Right renal cortex interstitium (tissue), 3 donors: ENCODE results near the gene UBA52. TPM values are rescaled to one million over a fixed set of nuclear protein-coding genes. Genes with fewer than 3 reads are reported as not detected.

Experiments
- DNase-seq, 3 donors: peaks; one replicate each; pipeline ENCODE4 v3.0.0-alpha.2; 2013; ENCODE audit warnings: low read depth in 3 of 3, low spot score in 2 of 3
- polyA plus RNA-seq, 3 donors: library from polyadenylated mRNA; unstranded; fragments of 120-200 nt; gene quantifications; one replicate each; pipeline ENCODE4 v1.2.1, GENCODE V29; 2013; ENCODE audit not compliant: insufficient read length in 3 of 3

The UBA52 gene
- polyA plus RNA-seq, 3 donors = 768 to 922 (median 860) TPM

DNA sequence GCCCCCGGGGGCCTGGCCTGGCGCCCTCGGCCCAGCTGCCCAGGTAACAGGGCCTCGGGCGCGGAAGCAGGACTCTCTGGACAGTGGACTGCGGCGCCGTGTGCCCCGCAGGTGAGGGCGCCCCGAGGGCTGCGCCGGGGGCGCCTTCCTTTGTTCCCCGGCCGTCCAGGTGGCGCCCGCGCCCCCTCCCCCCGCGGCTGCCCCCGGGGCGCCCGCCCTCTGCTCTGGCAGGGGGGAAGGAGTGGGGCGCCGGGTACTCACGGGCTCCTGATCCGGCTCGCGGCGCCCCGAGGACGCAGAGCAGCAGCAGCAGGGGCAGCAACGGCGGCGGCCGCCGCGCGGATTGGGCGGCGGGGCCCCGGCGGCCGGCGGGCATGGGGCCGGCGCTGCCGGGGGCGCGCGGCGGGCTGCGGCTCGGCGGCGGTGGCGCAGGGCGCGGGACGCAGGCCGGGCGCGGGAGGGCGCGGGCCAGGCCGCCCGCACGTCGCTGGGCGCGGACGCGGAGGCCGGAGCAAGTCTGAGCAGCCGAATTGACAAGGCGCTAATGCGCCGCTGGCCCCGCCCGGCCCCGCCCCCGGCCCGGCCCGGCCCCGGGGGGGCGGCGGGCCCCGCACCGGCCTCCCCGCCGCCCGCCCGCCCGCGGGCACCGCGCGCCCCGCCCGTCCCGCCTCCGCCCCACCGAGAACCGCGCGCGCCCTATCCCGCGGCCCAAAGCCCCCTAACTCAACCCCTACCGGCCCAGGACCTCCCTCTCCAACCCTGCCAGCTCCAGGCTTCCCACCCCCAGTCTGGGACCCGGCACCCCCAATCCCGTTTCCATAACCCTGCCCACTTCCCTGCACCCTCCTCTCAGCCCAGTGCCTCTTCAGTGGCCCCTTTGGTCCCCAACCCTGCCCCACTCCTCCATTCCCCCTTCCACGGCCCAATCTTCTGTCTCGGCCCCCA lies 34.9 kb downstream of the UBA52 start, which contains the start of gene CRLF1:
CRLF1 (minus strand) TSS at position 519 of the 945 bp plus-strand sequence; CDS start at position 376, 143 bp downstream.
- DNase-seq = no peak

DNA sequence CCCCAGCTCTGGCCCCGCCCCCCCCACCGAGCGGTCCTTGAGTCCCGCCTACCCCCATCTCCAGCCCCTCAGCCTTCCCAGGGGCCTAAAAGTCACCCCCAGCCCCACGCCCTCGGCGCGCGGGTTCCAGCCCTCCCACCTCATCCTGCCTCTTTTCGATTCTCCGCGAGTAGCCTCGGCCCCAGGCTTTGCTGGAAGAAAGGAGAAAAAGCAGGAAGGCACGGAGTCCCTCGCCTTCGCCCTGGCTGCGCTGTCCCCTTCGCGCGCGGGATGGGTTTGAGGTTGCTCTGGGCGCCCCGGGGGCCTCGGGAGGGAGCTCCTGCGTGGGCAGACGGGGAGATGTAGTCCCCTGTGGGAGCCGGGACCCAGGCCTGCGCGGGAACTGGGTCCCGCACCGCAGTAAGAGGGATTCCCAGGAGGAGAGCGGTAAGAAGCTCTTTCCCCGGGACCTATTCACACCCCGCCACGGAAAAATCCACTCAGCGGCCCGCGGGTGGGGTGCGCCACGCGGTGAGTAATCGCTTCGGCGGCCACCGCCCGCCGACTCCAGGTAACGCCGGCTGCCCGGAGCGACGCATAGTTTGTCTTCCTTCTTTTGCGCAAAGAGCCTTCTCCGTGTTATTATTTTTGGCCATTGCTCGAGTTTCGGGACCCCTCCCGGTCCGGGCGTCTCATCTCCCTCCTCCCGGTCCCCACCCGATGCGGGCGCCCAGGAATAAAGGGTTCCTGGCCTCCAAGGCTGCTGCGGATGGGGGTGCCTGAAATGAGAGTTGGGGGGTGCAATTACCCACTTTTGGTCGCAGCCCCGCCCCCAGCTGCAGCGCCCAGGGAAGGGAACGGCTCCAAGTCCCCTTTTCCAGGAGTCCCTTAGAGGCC lies 35.8 kb downstream of the UBA52 start:
- no peak for DNase-seq

DNA sequence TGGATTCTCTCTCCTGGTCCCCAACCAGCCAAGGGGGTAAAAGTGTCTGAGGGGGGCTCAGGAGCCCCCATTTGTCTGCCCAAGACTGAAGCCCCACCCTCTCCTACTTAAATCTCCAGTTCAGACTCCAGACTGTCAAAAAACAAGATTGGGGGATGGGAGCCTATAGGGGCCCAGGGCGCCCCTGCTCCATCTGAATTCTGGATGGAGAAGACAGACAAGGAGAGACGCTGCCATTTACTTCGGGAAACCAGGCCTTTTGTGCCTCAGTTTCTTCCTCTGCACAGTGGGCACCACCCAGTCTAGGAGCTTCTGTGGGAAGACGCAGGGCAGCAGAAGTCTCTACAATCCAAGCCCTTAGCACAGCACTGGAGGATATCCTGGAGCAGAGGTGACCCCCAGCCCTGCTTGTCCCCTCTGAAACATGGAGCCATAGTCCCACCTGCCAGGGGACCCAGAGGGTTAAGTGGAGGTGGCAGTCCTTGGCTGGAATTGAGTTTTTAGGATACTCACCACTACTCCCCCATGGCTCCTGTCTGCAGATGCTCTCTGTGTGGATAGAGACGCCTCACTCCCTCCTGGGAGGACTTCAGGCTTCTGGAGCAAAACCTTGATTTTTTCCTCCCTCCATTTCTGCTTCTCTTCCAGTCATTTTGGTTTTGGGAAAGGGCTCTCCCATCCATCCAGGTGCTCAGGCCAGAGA lies 36.6 kb downstream of the UBA52 start:
- no peak for DNase-seq

DNA sequence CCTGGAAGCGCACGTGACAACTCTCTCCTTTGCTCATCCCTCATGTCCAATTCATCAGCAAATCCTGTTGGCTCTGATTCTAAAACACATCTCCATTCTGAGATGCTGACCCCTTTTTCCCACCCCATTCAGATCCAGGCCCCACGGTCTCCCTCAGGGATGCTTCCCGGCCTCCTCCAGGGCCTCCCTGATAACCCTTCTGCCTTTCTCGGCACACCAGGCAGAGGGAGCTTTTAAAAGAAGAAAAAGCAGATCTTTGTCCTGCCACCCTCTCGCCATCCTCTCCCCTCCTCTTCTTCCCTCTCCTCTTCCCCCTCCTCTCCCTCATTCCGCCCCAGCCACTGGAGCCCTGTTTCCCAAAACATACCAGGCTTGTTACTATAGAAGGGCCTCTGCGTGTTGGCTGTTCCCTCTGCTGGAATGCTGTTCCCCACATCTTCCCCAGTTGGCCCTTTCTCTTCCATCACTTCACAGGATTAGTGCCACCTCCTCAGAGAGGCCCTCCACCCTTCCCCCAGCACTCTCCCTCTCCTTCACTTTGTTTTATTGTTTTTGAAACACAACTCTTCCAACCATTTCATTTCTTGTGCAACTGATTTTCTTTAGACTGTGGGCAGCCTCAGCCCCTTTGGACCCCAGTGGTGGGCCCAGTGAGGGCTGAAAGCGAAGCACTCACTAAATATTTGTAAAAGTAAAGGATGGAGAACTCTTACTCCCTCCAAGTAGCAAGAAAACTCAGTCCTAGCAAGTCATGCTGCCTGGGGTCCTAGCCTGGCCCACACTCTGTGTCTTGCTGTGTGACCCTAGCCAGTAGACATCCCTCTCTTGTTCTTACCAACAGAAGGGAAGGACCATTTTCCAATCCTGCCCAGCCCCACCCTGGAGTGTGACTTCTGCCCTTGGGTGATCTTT lies 37.4 kb downstream of the UBA52 start:
- DNase-seq = no peak

DNA sequence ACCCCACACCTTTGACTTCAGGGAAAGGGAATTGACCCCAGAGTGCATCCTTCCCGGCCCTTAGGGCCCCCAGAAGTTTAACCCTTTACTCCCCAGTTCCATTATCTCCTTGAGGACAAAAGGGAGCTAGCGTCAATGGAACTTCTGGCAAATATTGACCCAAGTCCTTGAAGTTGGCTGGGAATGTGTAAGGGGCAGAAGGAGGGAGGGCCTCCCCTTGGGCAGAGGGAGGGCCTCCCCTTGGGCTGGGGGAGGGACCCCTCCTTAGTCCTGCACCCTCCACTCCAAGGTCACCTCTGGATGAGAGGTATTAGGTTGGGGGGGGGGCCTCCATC lies 38.0 kb downstream of the UBA52 start:
- DNase-seq = no peak

DNA sequence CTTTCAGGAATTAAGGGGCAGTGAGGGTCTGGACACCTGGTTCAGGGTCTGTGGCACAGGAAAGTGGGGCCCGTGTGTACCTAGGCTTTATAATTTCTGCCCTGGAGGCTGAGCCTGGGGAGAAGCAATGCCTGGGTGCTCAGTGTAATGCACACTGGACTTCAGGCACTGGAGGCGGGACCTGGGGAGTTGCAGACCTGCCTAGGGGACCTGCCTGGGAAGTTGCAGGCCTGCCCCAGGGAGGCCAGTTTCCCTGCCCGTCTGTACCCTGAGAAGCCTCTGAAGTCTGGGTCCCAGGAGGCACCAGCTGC lies 38.5 kb downstream of the UBA52 start:
- DNase-seq = no peak

DNA sequence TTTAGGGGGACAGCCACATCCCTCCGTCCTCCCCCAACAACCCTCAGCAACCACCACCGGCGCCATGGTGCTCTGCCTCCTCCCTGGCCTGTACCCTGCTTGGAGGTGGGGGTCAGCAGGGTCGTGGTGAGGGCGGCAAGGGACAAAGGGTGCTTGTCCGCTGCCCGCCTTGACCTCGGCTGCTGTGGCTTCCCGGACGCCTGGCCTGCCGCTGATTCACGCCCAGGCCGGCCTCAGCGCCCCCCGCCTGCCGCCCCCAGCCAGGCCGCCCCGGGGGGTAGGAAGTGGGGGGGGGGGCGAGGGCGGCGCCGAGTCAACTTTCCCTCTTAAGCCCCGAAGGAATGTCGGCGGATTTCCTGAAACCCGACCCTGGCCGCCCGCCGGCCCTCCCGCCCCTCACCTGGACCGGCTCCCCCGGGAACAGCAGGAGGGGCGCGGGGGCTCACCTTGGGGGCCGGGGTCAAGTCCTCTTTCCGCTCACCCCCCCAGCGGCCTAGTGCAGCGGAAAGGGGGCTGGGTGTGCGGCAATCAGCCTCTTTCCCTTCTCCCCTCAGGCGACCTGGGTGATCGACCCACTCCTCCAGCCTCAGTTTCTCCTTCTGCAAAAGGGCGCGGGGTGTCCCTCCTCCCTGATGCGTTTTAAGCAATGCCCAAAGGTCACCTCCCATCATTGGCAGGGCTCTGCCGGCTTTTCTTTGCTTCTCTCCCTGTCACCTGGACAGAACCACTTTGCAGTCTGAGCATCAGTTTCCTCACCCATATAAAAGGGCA lies 39.1 kb downstream of the UBA52 start:
- DNase-seq = no peak

DNA sequence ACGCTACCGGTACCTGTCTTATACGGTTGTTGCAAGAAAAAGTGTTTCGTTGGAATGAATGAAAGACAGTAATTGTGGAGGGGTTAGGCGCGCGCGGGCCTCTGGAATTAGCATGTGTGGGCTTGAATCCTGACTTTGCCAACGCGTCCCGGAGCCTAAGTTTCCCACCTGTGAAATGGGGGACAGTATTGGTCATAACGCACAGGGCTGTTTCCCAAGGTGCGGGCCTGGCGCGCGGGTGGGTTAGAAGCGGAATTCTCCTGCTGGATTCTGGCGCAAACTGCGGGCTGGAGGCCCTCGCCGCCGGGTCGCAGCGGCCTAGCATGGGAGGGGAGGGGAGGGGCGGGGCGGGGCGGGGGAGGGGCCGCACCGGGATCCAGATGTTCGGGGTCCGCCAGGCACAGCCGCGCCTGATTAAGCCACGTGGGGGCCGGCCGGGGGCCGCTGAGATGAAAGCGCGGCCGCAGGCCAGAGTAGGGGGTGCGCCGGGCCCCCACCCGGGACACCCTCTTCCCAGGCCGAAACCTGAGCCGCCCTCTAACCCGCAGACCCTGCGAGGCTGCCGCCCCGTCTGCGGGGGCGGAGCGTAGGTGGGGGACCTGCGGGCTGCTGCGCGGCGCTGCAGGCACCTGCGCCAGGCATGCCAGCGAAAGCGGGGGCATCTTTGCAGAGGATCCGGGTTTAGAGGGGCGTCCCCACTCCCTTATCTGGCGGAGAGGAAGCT lies 39.8 kb downstream of the UBA52 start:
- DNase-seq = no peak

DNA sequence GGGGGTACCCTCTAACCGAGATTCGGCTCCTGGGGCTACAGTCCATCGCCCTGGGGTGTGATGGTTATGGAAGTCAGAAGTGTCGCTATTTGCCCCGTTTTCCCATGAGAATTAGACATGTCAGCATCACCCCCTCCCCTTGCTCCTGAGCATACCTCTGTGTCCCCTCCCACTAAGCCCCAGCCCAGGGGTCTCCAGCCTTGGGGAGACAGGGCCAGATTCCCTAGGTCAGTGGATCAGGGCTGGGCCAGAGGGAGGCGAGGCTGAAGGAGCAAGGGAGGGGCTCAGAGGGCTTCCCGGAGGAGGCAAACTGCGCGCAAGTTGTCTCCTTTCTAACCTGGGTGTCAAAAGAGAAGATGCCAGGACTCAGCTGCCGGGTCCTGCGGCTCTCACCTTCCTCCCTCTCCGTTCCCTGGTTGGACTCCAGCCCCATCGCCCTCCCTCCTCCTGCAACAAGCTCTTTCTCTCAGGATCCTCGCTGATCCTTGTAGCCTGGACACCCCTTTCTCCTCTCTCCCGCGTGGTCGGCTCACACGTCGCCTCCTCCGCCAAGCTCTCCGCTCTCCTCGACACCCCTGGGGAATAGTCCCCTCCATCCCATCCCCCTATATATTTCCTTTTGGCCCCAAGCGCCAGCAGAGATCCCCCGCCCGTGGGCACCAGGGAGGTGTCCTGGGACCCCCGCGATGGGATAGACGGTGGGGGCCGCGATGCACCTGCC lies 40.6 kb downstream of the UBA52 start:
- DNase-seq = no peak

DNA sequence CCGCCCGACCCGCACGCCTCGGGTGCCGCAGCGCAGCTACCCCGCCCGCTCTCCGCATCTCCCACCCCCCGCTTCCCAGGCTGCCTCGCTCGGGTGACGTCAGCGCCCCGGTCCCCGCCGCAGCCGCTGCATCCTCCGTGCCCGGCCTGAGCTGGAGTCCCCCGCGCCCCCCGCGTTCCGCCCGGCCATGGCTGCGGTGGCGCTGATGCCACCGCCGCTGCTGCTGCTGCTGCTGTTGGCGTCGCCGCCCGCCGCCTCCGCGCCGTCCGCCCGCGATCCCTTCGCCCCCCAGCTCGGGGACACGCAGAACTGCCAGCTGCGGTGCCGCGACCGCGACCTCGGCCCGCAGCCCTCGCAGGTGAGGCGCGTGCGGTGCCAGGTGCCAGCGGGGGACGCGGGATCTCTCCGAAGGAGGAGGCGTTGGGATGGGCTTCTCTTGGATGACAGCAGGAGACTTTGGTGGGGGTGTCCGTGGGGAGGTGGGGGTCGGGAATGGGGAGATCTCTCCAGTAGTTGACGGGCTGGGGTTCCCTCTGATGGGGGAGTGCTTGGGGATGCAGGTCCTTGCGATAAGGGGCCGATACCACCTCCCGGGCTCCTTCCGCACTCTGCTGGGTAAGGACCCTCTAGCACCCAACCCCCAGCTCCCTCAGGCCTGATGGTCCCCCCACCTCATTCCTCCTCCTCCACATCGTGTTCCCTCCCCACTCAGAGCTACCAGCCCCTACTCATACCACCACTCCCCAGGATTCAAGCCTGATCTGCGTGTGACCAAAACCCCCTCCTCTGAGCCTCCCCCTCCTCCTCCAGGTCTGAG lies 41.3 kb downstream of the UBA52 start, which contains the start of gene TMEM59L:
TMEM59L (plus strand) TSS at position 99 of the 817 bp plus-strand sequence; CDS start at position 188, 89 bp downstream.
- no peak for DNase-seq

DNA sequence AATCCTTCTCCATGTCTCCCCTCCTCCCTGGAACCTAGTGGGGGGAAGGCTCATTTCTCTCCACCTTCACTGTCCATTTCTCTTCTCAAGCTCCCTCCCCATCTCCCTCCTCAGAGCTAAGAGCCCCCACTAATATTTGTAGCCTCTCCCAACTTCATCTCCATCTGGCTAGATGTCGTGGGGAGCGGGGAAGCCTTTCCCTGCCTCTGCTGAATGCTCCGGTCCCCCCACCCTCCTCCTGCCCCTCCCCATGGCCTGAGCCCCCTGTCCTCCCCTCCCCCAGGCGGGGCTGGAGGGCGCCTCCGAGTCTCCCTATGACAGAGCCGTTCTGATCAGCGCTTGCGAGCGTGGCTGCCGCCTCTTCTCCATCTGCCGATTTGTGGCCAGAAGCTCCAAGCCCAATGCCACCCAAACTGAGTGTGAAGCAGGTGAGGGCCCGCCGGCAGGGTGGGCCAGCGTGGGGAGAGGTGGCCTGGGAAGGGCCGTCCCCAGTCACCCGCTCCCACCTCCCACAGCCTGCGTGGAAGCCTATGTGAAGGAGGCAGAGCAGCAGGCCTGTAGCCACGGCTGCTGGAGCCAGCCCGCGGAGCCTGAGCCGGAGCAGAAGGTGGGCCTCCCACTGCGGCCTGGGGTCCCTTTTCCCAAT lies 42.1 kb downstream of the UBA52 start:
- no peak for DNase-seq

DNA sequence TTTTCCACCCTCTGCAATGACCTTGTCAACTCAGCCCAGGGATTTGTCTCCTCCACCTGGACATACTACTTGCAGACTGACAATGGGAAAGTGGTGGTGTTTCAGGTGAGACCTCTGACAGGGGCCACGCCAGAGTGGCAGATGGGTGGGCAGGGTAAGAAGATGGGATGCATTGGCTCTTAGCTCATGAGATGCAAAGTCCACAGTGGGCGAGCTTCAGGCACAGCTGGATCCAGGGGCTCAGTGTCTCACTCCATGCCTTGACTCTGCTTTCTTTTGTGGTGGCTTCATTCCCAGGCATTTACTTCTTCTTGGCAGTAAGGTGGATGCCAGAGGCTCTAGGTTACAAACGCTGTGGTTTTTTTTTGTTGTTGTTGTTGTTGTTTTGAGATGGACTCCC lies 44.4 kb downstream of the UBA52 start:
- DNase-seq = no peak

DNA sequence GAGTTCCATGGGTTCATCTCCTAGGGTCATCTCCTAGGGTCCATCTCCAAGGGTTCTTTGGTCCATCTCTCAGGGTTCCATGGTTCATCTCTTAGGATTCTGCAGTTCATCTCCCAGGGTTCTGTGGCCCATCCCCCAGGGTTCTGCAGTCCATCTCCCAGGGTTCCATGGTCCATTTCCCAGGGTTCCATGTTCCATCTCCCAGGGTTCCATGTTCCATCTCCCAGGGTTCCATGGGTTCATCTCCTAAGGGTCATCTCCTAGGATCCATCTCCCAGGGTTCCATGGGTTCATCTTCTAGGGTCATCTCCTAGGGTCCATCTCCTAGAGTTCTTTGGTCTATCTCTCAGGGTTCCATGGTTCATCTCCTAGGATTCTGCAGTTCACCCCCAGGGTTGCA lies 45.9 kb downstream of the UBA52 start:
- no peak for DNase-seq

DNA sequence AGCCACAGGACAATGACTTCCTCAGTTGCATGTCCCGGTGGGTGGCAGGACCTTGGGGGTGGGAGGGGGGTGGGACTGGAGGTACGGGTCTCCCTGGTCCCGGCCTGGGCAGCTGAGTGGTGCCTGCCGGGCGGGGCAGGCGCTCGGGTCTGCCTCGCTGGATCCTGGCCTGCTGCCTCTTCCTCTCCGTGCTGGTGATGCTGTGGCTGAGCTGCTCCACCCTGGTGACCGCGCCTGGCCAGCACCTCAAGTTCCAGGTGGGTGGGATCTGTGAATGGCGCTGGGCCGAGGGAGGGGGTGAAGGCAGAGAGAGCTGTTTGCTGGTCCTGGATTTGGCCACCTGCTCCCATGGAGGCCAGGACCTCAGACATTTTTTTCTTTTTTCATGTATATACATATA lies 46.6 kb downstream of the UBA52 start:
- DNase-seq = no peak

DNA sequence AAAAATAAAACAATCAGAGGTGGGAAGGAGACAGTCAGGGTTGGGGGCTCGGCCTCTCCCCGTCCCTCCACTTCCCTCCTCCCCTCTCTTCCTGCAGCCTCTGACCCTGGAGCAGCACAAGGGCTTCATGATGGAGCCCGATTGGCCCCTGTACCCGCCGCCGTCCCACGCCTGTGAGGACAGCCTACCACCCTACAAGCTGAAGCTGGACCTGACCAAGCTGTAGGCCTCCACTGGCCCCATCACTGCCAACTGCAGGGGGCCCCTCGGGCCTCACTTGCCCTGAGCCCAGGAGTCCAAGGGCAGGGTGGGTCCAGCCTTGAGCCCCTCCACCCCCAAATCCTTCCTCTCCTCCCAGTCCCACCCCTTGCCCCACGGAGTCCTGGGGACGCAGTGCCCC lies 48.7 kb downstream of the UBA52 start:
- no peak for DNase-seq

DNA sequence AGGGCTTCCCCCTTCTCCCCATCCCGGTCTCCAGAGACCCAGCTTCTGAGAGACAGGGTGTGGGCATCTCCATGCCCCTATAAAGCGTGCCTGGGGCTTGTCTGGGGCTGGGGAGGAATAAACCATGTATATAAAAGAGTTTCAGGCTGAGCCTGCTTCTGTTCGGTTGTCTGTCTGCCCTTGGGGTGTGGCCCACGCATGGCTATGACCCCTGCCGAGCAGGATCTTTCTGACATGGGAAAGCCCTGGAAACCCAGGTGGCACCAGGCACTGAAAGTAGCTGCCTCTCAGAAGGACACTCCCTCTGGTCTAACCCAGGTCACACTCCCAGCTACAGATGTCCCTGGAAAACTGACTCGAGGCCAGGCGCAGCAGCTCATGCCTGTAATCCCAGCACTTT lies 49.2 kb downstream of the UBA52 start:
- DNase-seq = no peak

DNA sequence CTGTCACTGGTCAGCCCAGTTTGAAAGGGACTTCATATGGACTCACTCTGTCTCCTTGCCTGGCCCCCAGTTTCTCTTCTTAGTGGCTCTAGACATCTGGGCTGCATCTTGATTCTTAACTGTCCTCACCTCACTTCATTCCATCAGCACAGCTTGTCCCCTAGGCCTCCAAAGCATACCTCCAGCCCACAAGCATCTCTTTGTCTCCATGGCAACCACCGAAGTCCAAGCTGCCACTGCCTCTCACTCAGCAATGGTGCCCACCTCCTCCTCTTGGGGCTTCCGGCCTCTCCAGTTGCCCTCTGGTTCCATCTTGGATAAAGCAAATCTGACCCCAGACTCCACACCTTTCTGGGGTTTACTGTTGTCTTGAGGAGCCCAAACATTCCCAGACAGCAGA lies 55.2 kb downstream of the UBA52 start:
- DNase-seq = no peak
